Activated CD4-positive, alpha-beta T cell treated with anti-CD3 and anti-CD28 coated beads, Interleukin-2, amount 10 ng/mL, durations not matched to agents 7 days and 5 days (primary cell): ENCODE data around the gene DOK4. TPM values are rescaled to one million over a fixed set of nuclear protein-coding genes. Genes with fewer than 3 reads are reported as not detected.

ENCODE experiments used
- CTCF ChIA-PET: fragments of 350-600 bp; sonication (Branson Sonifier 250); formaldehyde crosslinking; loops from one replicate; lab custom pipeline; 2021; ENCODE audit warnings: antibody characterized with exemption; lab: Charles Lee
- POLR2A ChIA-PET: fragments of 350-600 bp; sonication (Branson Sonifier 250); formaldehyde crosslinking; loops from one replicate; lab custom pipeline; 2021; ENCODE audit warnings: antibody characterized with exemption; lab: Charles Lee
- DNase-seq: peaks from one replicate; pipeline ENCODE4 v3.0.0-alpha.2; 2020
- H3K27ac Mint-ChIP-seq: one replicate; pipeline ENCODE4 v1.8.0; 2021; ENCODE audit warnings: mild to moderate bottlenecking, moderate library complexity, mixed read lengths
- H3K27me3 Mint-ChIP-seq: one replicate; pipeline ENCODE4 v1.8.0; 2021; ENCODE audit warnings: mixed read lengths
- H3K36me3 Mint-ChIP-seq: one replicate; pipeline ENCODE4 v1.8.0; 2021; ENCODE audit warnings: low read depth, mixed read lengths
- H3K4me1 Mint-ChIP-seq: one replicate; pipeline ENCODE4 v1.8.0; 2021; ENCODE audit warnings: mixed read lengths
- H3K4me3 Mint-ChIP-seq: one replicate; pipeline ENCODE4 v1.8.0; 2021; ENCODE audit warnings: mild to moderate bottlenecking, moderate library complexity, mixed read lengths
- H3K9me3 Mint-ChIP-seq: one replicate; pipeline ENCODE4 v1.8.0; 2021; ENCODE audit warnings: mixed read lengths
- total RNA-seq, 2 experiments: library from RNA; stranded (reverse); gene quantifications; one replicate each; pipeline ENCODE4 v1.2.3, GENCODE V29; 2021

Gene DOK4
- total RNA-seq, 2 experiments from 2014 or later: 2.3 to 2.7 TPM

GRCh38 chr16:57470711-57471110, 15.6 kb downstream of the DOK4 start:
- CTCF ChIA-PET: interaction anchor here (0.7 to 1.6 kb wide), 3 partner anchors 9 to 23 kb away, joined by 3 to 5 read pairs (median 4); partner anchors contain the start of genes CIAPIN1 and COQ9
- no peak for DNase-seq
- no peak overlapping the region for H3K4me3 Mint-ChIP-seq
- no peaks in the 10 kb centered on the region for H3K9me3 Mint-ChIP-seq
- H3K27me3 Mint-ChIP-seq: no peaks in the 10 kb centered on the region
- H3K27ac Mint-ChIP-seq: no peak overlapping the region
- peaks cover 15% of the 10 kb centered on the region for H3K4me1 Mint-ChIP-seq
- POLR2A ChIA-PET: interaction anchor here (0.5 kb wide), 1 partner anchor 26 kb away, joined by 3 read pairs; no protein-coding TSS in a partner anchor
- H3K36me3 Mint-ChIP-seq: peaks cover 33% of the 10 kb centered on the region

GRCh38 chr16:57469917-57470470, 16.3 kb downstream of the DOK4 start:
- Mint-ChIP-seq H3K27ac (no peak overlapping the region), H3K4me1 (peaks cover 15% of the 10 kb centered on the region), H3K36me3 (peaks cover 37% of the 10 kb centered on the region), H3K9me3 (no peaks in the 10 kb centered on the region), H3K4me3 (no peak overlapping the region), H3K27me3 (no peaks in the 10 kb centered on the region)
- ChIA-PET CTCF (no interaction called here), POLR2A (no interaction called here)
- DNase-seq: no peak

GRCh38 chr16:57469046-57469445, 17.2 kb downstream of the DOK4 start:
- no peaks in the 10 kb centered on the region for H3K27me3 Mint-ChIP-seq
- no peak overlapping the region for H3K4me3 Mint-ChIP-seq
- H3K4me1 Mint-ChIP-seq: peaks cover 21% of the 10 kb centered on the region
- no peak for DNase-seq
- H3K36me3 Mint-ChIP-seq: peaks cover 43% of the 10 kb centered on the region
- H3K27ac Mint-ChIP-seq: no peak overlapping the region
- ChIA-PET CTCF (no interaction called here), POLR2A (no interaction called here)
- no peaks in the 10 kb centered on the region for H3K9me3 Mint-ChIP-seq

- H3K27ac Mint-ChIP-seq: no peak overlapping the region
- H3K4me3 Mint-ChIP-seq: no peak overlapping the region
- peaks cover 28% of the 10 kb centered on the region for H3K4me1 Mint-ChIP-seq
- no peaks in the 10 kb centered on the region for H3K9me3 Mint-ChIP-seq
- no peaks in the 10 kb centered on the region for H3K27me3 Mint-ChIP-seq
- peaks cover 47% of the 10 kb centered on the region for H3K36me3 Mint-ChIP-seq
- ChIA-PET POLR2A (no interaction called here), CTCF (interaction anchor here (0.9 kb wide), 1 partner anchor 14 kb away, joined by 3 read pairs; no protein-coding TSS in a partner anchor)
- no peak for DNase-seq
Observed at GRCh38 chr16:57468346-57468745, 17.9 kb downstream of the DOK4 start.

GRCh38 chr16:57464523-57464922, 21.8 kb downstream of the DOK4 start:
- no peak overlapping the region for H3K4me3 Mint-ChIP-seq
- H3K27ac Mint-ChIP-seq: no peak overlapping the region
- H3K36me3 Mint-ChIP-seq: peaks cover 35% of the 10 kb centered on the region
- no peaks in the 10 kb centered on the region for H3K9me3 Mint-ChIP-seq
- POLR2A ChIA-PET: no interaction called here
- no peaks in the 10 kb centered on the region for H3K27me3 Mint-ChIP-seq
- peaks cover 32% of the 10 kb centered on the region for H3K4me1 Mint-ChIP-seq
- DNase-seq: no peak
- CTCF ChIA-PET: interaction anchor here (1.6 kb wide), 1 partner anchor 12 kb away, joined by 5 read pairs; no protein-coding TSS in a partner anchor

GRCh38 chr16:57462978-57463362, 23.3 kb downstream of the DOK4 start:
- Mint-ChIP-seq H3K36me3 (peaks cover 28% of the 10 kb centered on the region), H3K9me3 (no peaks in the 10 kb centered on the region), H3K4me3 (peak overlapping the region; percentile 99), H3K27me3 (no peaks in the 10 kb centered on the region), H3K27ac (peak overlapping the region; percentile 98), H3K4me1 (peaks cover 32% of the 10 kb centered on the region)
- ChIA-PET CTCF (interaction anchor here (0.6 to 3.7 kb wide), 22 partner anchors 10 to 196 kb away, joined by 3 to 40 read pairs (median 4); partner anchors contain the start of genes CCDC102A, CIAPIN1, COQ9 and DOK4), POLR2A (no interaction called here)
- peak; percentile 17 for DNase-seq

GRCh38 chr16:57462209-57462977, 23.9 kb downstream of the DOK4 start, which contains the start of gene POLR2C:
Gene POLR2C, plus strand, starts transcription at chr16:57462679. Its CDS starts 46 bp downstream, at chr16:57462725.
- H3K27ac Mint-ChIP-seq: peak within 1 kb of the TSS; percentile 98
- DNase-seq: peak; percentile 93
- no peaks in the 10 kb centered on the region for H3K9me3 Mint-ChIP-seq
- H3K4me3 Mint-ChIP-seq: peak within 1 kb of the TSS; percentile 99
- peaks cover 32% of the 10 kb centered on the region for H3K4me1 Mint-ChIP-seq
- peaks cover 25% of the 10 kb centered on the region for H3K36me3 Mint-ChIP-seq
- ChIA-PET CTCF (interaction anchor here (0.6 to 3.7 kb wide), 28 partner anchors 9 to 649 kb away, joined by 3 to 40 read pairs (median 4); partner anchors contain the start of genes CCDC102A, CIAPIN1, COQ9 and DOK4), POLR2A (interaction anchor here (0.8 kb wide), 1 partner anchor 15 kb away, joined by 3 read pairs; the partner anchor contains the start of genes CIAPIN1 and COQ9)
- H3K27me3 Mint-ChIP-seq: no peaks in the 10 kb centered on the region

GRCh38 chr16:57452021-57452420, 34.3 kb downstream of the DOK4 start:
- H3K4me1 Mint-ChIP-seq: peaks cover 19% of the 10 kb centered on the region
- no peaks in the 10 kb centered on the region for H3K27me3 Mint-ChIP-seq
- ChIA-PET POLR2A (no interaction called here), CTCF (no interaction called here)
- H3K36me3 Mint-ChIP-seq: peaks cover 26% of the 10 kb centered on the region
- no peak overlapping the region for H3K27ac Mint-ChIP-seq
- no peak overlapping the region for H3K4me3 Mint-ChIP-seq
- no peak for DNase-seq
- no peaks in the 10 kb centered on the region for H3K9me3 Mint-ChIP-seq

GRCh38 chr16:57447186-57447962, 38.9 kb downstream of the DOK4 start, which contains the start of the genes CIAPIN1 and COQ9:
Gene CIAPIN1, minus strand, starts transcription at chr16:57447385. Its CDS starts 6,457 bp downstream, at chr16:57440928.
Gene COQ9, plus strand, starts transcription at chr16:57447479. Its CDS starts 27 bp downstream, at chr16:57447506.
- H3K4me1 Mint-ChIP-seq: peaks cover 36% of the 10 kb centered on the region
- DNase-seq: peak; percentile 95
- CTCF ChIA-PET: interaction anchor here (0.7 to 5.3 kb wide), 11 partner anchors 10 to 288 kb away, joined by 3 to 40 read pairs (median 5); partner anchors contain the start of genes KATNB1 and POLR2C
- H3K9me3 Mint-ChIP-seq: no peaks in the 10 kb centered on the region
- POLR2A ChIA-PET: interaction anchor here (0.6 to 0.7 kb wide), 4 partner anchors 15 to 154 kb away, joined by 3 to 5 read pairs (median 4); partner anchors contain the start of gene POLR2C
- peaks cover 24% of the 10 kb centered on the region for H3K36me3 Mint-ChIP-seq
- no peaks in the 10 kb centered on the region for H3K27me3 Mint-ChIP-seq
- H3K27ac Mint-ChIP-seq: peak within 1 kb of the TSS; percentile 90
- H3K4me3 Mint-ChIP-seq: peak within 1 kb of the TSS; percentile 93

GRCh38 chr16:57446531-57447185, 39.6 kb downstream of the DOK4 start:
- no peaks in the 10 kb centered on the region for H3K27me3 Mint-ChIP-seq
- CTCF ChIA-PET: interaction anchor here (1.0 to 5.3 kb wide), 10 partner anchors 10 to 288 kb away, joined by 3 to 40 read pairs (median 4); partner anchors contain the start of genes KATNB1 and POLR2C
- H3K9me3 Mint-ChIP-seq: peaks cover 1% of the 10 kb centered on the region
- peak overlapping the region; percentile 93 for H3K4me3 Mint-ChIP-seq
- POLR2A ChIA-PET: interaction anchor here (0.6 to 0.7 kb wide), 4 partner anchors 16 to 153 kb away, joined by 3 to 5 read pairs (median 4); partner anchors contain the start of gene POLR2C
- peaks cover 21% of the 10 kb centered on the region for H3K36me3 Mint-ChIP-seq
- peak; percentile 31 for DNase-seq
- H3K4me1 Mint-ChIP-seq: peaks cover 36% of the 10 kb centered on the region
- H3K27ac Mint-ChIP-seq: peak overlapping the region; percentile 90

- POLR2A ChIA-PET: no interaction called here
- Mint-ChIP-seq H3K27me3 (no peaks in the 10 kb centered on the region), H3K9me3 (peaks cover 13% of the 10 kb centered on the region), H3K36me3 (peaks cover 29% of the 10 kb centered on the region), H3K4me1 (peaks cover 36% of the 10 kb centered on the region), H3K4me3 (no peak overlapping the region), H3K27ac (peak overlapping the region; percentile 13)
- CTCF ChIA-PET: interaction anchor here (0.8 to 5.3 kb wide), 4 partner anchors 15 to 39 kb away, joined by 3 to 40 read pairs (median 4); partner anchors contain the start of gene POLR2C
- no peak for DNase-seq
Observed at GRCh38 chr16:57445510-57445909, 40.8 kb downstream of the DOK4 start.
